Activated naive CD4-positive, alpha-beta T cell treated with anti-CD3 and anti-CD28 coated beads for 36 hours (primary cell): Measurements from ENCODE around the gene IL1A. TPM values are rescaled to one million over a fixed set of nuclear protein-coding genes. Genes with fewer than 3 reads are reported as not detected.
A peak's percentile ranks its signal among the peaks of the same experiment; 100 is the strongest.
"Not testable (repeated sequence)": the region's sequence is repeated elsewhere in the genome, so short reads cannot be mapped to it uniquely, and the experiment has no call there.

Experiments used
- CTCF ChIA-PET: fragments of 350-600 bp; sonication (Branson Sonifier 250); formaldehyde crosslinking; loops from one replicate; lab custom pipeline; 2021; ENCODE audit warnings: antibody characterized with exemption; lab: Charles Lee
- DNase-seq: peaks from one replicate; pipeline ENCODE4 v3.0.0-alpha.2; 2020
- H3K27ac Mint-ChIP-seq: one replicate; pipeline ENCODE4 v1.8.0; 2021; ENCODE audit warnings: mild to moderate bottlenecking, mixed read lengths
- H3K27me3 Mint-ChIP-seq: one replicate; pipeline ENCODE4 v1.8.0; 2021; ENCODE audit warnings: low read depth, mixed read lengths
- H3K36me3 Mint-ChIP-seq: one replicate; pipeline ENCODE4 v1.8.0; 2021; ENCODE audit warnings: low read depth, mixed read lengths
- H3K4me1 Mint-ChIP-seq: one replicate; pipeline ENCODE4 v1.8.0; 2021; ENCODE audit warnings: low read depth, mixed read lengths
- H3K4me3 Mint-ChIP-seq: one replicate; pipeline ENCODE4 v1.8.0; 2021; ENCODE audit warnings: mild to moderate bottlenecking, moderate library complexity, mixed read lengths
- H3K9me3 Mint-ChIP-seq: one replicate; pipeline ENCODE4 v1.8.0; 2021; ENCODE audit warnings: mixed read lengths
- intact Hi-C: fragments of 100-400 bp; cut with micrococcal nuclease; formaldehyde crosslinking; loops from one replicate; pipeline ENCODE4 v1.15.1; 2023
- total RNA-seq, 2 experiments: library from RNA; stranded (reverse); gene quantifications; one replicate each; pipeline ENCODE4 v1.2.3, GENCODE V29; 2021

Gene IL1A
- under 1 TPM; 0.17 to 0.29 TPM for total RNA-seq

- CTCF ChIA-PET = interaction anchor here (1.0 to 2.0 kb wide), 3 partner anchors 31 to 158 kb away, joined by 3 to 5 read pairs (median 3); no protein-coding TSS in a partner anchor
- H3K27me3 Mint-ChIP-seq = peaks cover 6% of the 10 kb centered on the region
- peaks cover 3% of the 10 kb centered on the region for H3K4me1 Mint-ChIP-seq
- H3K4me3 Mint-ChIP-seq = no peak within 1 kb of the TSS
- H3K9me3 Mint-ChIP-seq = no peaks in the 10 kb centered on the region
- peak; percentile 38 for DNase-seq
- no peaks in the 10 kb centered on the region for H3K36me3 Mint-ChIP-seq
- no peak within 1 kb of the TSS for H3K27ac Mint-ChIP-seq
- intact Hi-C loops = loop anchor here (5.0 kb wide), 1 partner anchor 38 kb away; no protein-coding TSS in a partner anchor
These were observed at the start of gene IL1A for GRCh38 chr2:112784199-112785189. TSS of gene IL1A (minus strand) at chr2:112784493. CDS start at chr2:112783770, 723 bp downstream.

- no peak overlapping the region for H3K4me3 Mint-ChIP-seq
- CTCF ChIA-PET = interaction anchor here (0.6 to 1.1 kb wide), 3 partner anchors 17 to 84 kb away, joined by 3 to 4 read pairs (median 3); no protein-coding TSS in a partner anchor
- intact Hi-C loops = no loop called here
- H3K36me3 Mint-ChIP-seq = no peaks in the 10 kb centered on the region
- no peaks in the 10 kb centered on the region for H3K9me3 Mint-ChIP-seq
- peaks cover 3% of the 10 kb centered on the region for H3K27me3 Mint-ChIP-seq
- DNase-seq = no peak
- no peaks in the 10 kb centered on the region for H3K4me1 Mint-ChIP-seq
- H3K27ac Mint-ChIP-seq = no peak overlapping the region
These were observed 49.7 kb upstream of the IL1A start for GRCh38 chr2:112833976-112834375.

GRCh38 chr2:112833639-112833931, 49.3 kb upstream of the IL1A start:
- H3K27me3 Mint-ChIP-seq, H3K4me3 Mint-ChIP-seq, H3K36me3 Mint-ChIP-seq, H3K9me3 Mint-ChIP-seq, intact Hi-C loops, DNase-seq, H3K27ac Mint-ChIP-seq, H3K4me1 Mint-ChIP-seq: not testable (repeated sequence)
- CTCF ChIA-PET = interaction anchor here (0.6 to 1.1 kb wide), 3 partner anchors 18 to 84 kb away, joined by 3 to 4 read pairs (median 3); no protein-coding TSS in a partner anchor

GRCh38 chr2:112832841-112833638, 48.7 kb upstream of the IL1A start:
- Mint-ChIP-seq H3K4me1 (no peaks in the 10 kb centered on the region), H3K9me3 (no peaks in the 10 kb centered on the region), H3K27me3 (peaks cover 2% of the 10 kb centered on the region), H3K27ac (no peak overlapping the region), H3K36me3 (no peaks in the 10 kb centered on the region), H3K4me3 (no peak overlapping the region)
- CTCF ChIA-PET = interaction anchor here (0.6 to 1.1 kb wide), 3 partner anchors 18 to 83 kb away, joined by 3 to 4 read pairs (median 3); no protein-coding TSS in a partner anchor
- intact Hi-C loops = no loop called here
- no peak for DNase-seq

- Mint-ChIP-seq H3K4me3 (no peak overlapping the region), H3K36me3 (no peaks in the 10 kb centered on the region), H3K27ac (no peak overlapping the region), H3K4me1 (no peaks in the 10 kb centered on the region), H3K27me3 (peaks cover 2% of the 10 kb centered on the region), H3K9me3 (no peaks in the 10 kb centered on the region)
- intact Hi-C loops = no loop called here
- CTCF ChIA-PET = no interaction called here
- no peak for DNase-seq
These were observed 47.9 kb upstream of the IL1A start for GRCh38 chr2:112831946-112832840.

GRCh38 chr2:112831513-112831845, 47.2 kb upstream of the IL1A start:
- H3K27me3 Mint-ChIP-seq = peaks cover 2% of the 10 kb centered on the region
- H3K4me1 Mint-ChIP-seq = no peaks in the 10 kb centered on the region
- H3K27ac Mint-ChIP-seq = no peak overlapping the region
- no peak for DNase-seq
- intact Hi-C loops = no loop called here
- H3K36me3 Mint-ChIP-seq = no peaks in the 10 kb centered on the region
- CTCF ChIA-PET = no interaction called here
- H3K9me3 Mint-ChIP-seq = no peaks in the 10 kb centered on the region
- no peak overlapping the region for H3K4me3 Mint-ChIP-seq

GRCh38 chr2:112830682-112831512, 46.6 kb upstream of the IL1A start:
- Mint-ChIP-seq H3K9me3 (no peaks in the 10 kb centered on the region), H3K4me3 (no peak overlapping the region), H3K4me1 (no peaks in the 10 kb centered on the region), H3K27ac (no peak overlapping the region), H3K27me3 (peaks cover 2% of the 10 kb centered on the region), H3K36me3 (no peaks in the 10 kb centered on the region)
- no peak for DNase-seq
- intact Hi-C loops = no loop called here
- CTCF ChIA-PET = interaction anchor here (0.6 to 1.9 kb wide), 2 partner anchors 69 to 110 kb away, joined by 3 to 7 read pairs; no protein-coding TSS in a partner anchor

GRCh38 chr2:112829961-112830681, 45.8 kb upstream of the IL1A start:
- intact Hi-C loops = no loop called here
- Mint-ChIP-seq H3K4me1 (no peaks in the 10 kb centered on the region), H3K27ac (no peak overlapping the region), H3K36me3 (no peaks in the 10 kb centered on the region), H3K27me3 (peaks cover 2% of the 10 kb centered on the region), H3K4me3 (no peak overlapping the region), H3K9me3 (no peaks in the 10 kb centered on the region)
- CTCF ChIA-PET = interaction anchor here (1.9 kb wide), 1 partner anchor 111 kb away, joined by 7 read pairs; no protein-coding TSS in a partner anchor
- no peak for DNase-seq

- CTCF ChIA-PET = interaction anchor here (1.9 kb wide), 1 partner anchor 112 kb away, joined by 7 read pairs; no protein-coding TSS in a partner anchor
- H3K27me3 Mint-ChIP-seq = peaks cover 2% of the 10 kb centered on the region
- H3K4me1 Mint-ChIP-seq = no peaks in the 10 kb centered on the region
- no peak overlapping the region for H3K4me3 Mint-ChIP-seq
- DNase-seq = no peak
- H3K9me3 Mint-ChIP-seq = no peaks in the 10 kb centered on the region
- H3K36me3 Mint-ChIP-seq = no peaks in the 10 kb centered on the region
- no peak overlapping the region for H3K27ac Mint-ChIP-seq
- intact Hi-C loops = no loop called here
These were observed 45.0 kb upstream of the IL1A start for GRCh38 chr2:112829101-112829960.

- CTCF ChIA-PET = no interaction called here
- H3K9me3 Mint-ChIP-seq = no peaks in the 10 kb centered on the region
- no peak for DNase-seq
- no peaks in the 10 kb centered on the region for H3K36me3 Mint-ChIP-seq
- H3K4me1 Mint-ChIP-seq = no peaks in the 10 kb centered on the region
- H3K27ac Mint-ChIP-seq = no peak overlapping the region
- no peaks in the 10 kb centered on the region for H3K27me3 Mint-ChIP-seq
- intact Hi-C loops = no loop called here
- H3K4me3 Mint-ChIP-seq = no peak overlapping the region
These were observed 44.0 kb upstream of the IL1A start for GRCh38 chr2:112828251-112828691.
